SK-N-SH treated with all-trans-retinoic acid at 6 μM for 48 hours (cell line): ENCODE data around the gene ERMARD.
"Not testable (repeated sequence)": the region's sequence is repeated elsewhere in the genome, so short reads cannot be mapped to it uniquely, and the experiment has no call there.

Experiments
- ATAC-seq: fragments of 200-7000 bp; cut with Tn5 transposase; 3 replicates; pipeline ENCODE4 v1.9.1; 2020; ENCODE audit warnings: mild to moderate bottlenecking, moderate library complexity
- ARNTL ChIP-seq: fragments of 450-650 bp; formaldehyde crosslinking; IDR thresholded peaks from 2 replicates; pipeline ENCODE4 v1.5.0; 2020; ENCODE audit warnings: low read depth, mild to moderate bottlenecking, moderate library complexity, borderline replicate concordance
- BACH2 ChIP-seq: fragments of 250-450 bp; sonication (Bioruptor Pico); IDR thresholded peaks from 2 replicates; pipeline ENCODE4 v1.9.0; 2021; ENCODE audit warnings: mild to moderate bottlenecking, borderline replicate concordance
- CSDC2 ChIP-seq: fragments of 250-450 bp; sonication (Bioruptor Pico); IDR thresholded peaks from 2 replicates; pipeline ENCODE4 v1.5.0; 2020; ENCODE audit warnings: mild to moderate bottlenecking, moderate library complexity
- ESRRG ChIP-seq: fragments of 250-450 bp; sonication (Bioruptor Pico); IDR thresholded peaks from 2 replicates; pipeline ENCODE4 v1.6.1; 2021; ENCODE audit warnings: mild to moderate bottlenecking
- ISL1 ChIP-seq: fragments of 250-450 bp; sonication (Bioruptor Pico); IDR thresholded peaks from 2 replicates; pipeline ENCODE4 v2.1.2; 2022; ENCODE audit warnings: mild to moderate bottlenecking, moderate library complexity
- OSR1 ChIP-seq: fragments of 250-450 bp; sonication (Bioruptor Pico); IDR thresholded peaks from 2 replicates; pipeline ENCODE4 v1.8.0; 2022; ENCODE audit warnings: moderate library complexity, mild to moderate bottlenecking, inconsistent platforms
- PPARA ChIP-seq: fragments of 250-450 bp; sonication (Bioruptor Pico); IDR thresholded peaks from 2 replicates; pipeline ENCODE4 v1.5.0; 2020; ENCODE audit warnings: mild to moderate bottlenecking, borderline replicate concordance
- RARB ChIP-seq: fragments of 250-450 bp; sonication (Bioruptor Pico); IDR thresholded peaks from 2 replicates; pipeline ENCODE4 v1.8.0; 2021; ENCODE audit warnings: mild to moderate bottlenecking, moderate library complexity
- SNAI2 ChIP-seq: fragments of 250-450 bp; sonication (Bioruptor Pico); IDR thresholded peaks from 2 replicates; pipeline ENCODE4 v1.5.0; 2020; ENCODE audit warnings: mild to moderate bottlenecking, moderate library complexity
- TCF4 ChIP-seq: fragments of 250-450 bp; sonication (Bioruptor Pico); IDR thresholded peaks from 2 replicates; pipeline ENCODE4 v1.8.0; 2021; ENCODE audit warnings: mild to moderate bottlenecking, moderate library complexity, borderline replicate concordance
- TOX ChIP-seq: fragments of 250-450 bp; sonication (Bioruptor Pico); IDR thresholded peaks from 2 replicates; pipeline ENCODE4 v1.8.0; 2021; ENCODE audit warnings: mild to moderate bottlenecking, moderate library complexity, borderline replicate concordance
- ZC3H10 ChIP-seq: fragments of 250-450 bp; sonication (Bioruptor Pico); IDR thresholded peaks from 2 replicates; pipeline ENCODE4 v1.5.1; 2021; ENCODE audit warnings: mild to moderate bottlenecking, moderate library complexity
- ZFP3 ChIP-seq: fragments of 250-450 bp; sonication (Bioruptor Pico); IDR thresholded peaks from 2 replicates; pipeline ENCODE4 v1.5.0; 2020; ENCODE audit warnings: mild to moderate bottlenecking, moderate library complexity
- ZFP30 ChIP-seq: fragments of 450-650 bp; formaldehyde crosslinking; IDR thresholded peaks from 2 replicates; pipeline ENCODE4 v1.5.0; 2022; ENCODE audit warnings: mild to moderate bottlenecking, moderate library complexity
- ZNF565 ChIP-seq: fragments of 450-650 bp; formaldehyde crosslinking; conservative IDR thresholded peaks from 2 replicates; pipeline ENCODE4 v1.5.0; 2020; ENCODE audit warnings: low read depth, mild to moderate bottlenecking, moderate library complexity
- ZNF70 ChIP-seq: fragments of 450-650 bp; formaldehyde crosslinking; IDR thresholded peaks from 2 replicates; pipeline ENCODE4 v1.5.0; 2020; ENCODE audit warnings: mild to moderate bottlenecking, moderate library complexity
- ZNF8 ChIP-seq: fragments of 450-650 bp; formaldehyde crosslinking; IDR thresholded peaks from 2 replicates; pipeline ENCODE4 v1.5.0; 2020; ENCODE audit warnings: mild to moderate bottlenecking, moderate library complexity
- TF ChIP-seq, protein P1 (sequence below): fragments of 250-450 bp; sonication (Bioruptor Pico); IDR thresholded peaks from 2 replicates; pipeline ENCODE4 v1.5.0; 2020; ENCODE audit warnings: mild to moderate bottlenecking, moderate library complexity
- TF ChIP-seq, protein P2 (sequence below): fragments of 250-450 bp; sonication (Bioruptor Pico); IDR thresholded peaks from 2 replicates; pipeline ENCODE4 v1.5.1; 2020; ENCODE audit warnings: low read depth, mild to moderate bottlenecking, moderate library complexity
- TF ChIP-seq, protein P3 (sequence below): fragments of 250-450 bp; sonication (Bioruptor Pico); IDR thresholded peaks from 2 replicates; pipeline ENCODE4 v1.8.0; 2021; ENCODE audit warnings: low read depth, mild to moderate bottlenecking, moderate library complexity, borderline replicate concordance
- TF ChIP-seq, protein P4 (sequence below): fragments of 250-450 bp; sonication (Bioruptor Pico); IDR thresholded peaks from 2 replicates; pipeline ENCODE4 v1.8.0; 2020; ENCODE audit warnings: mild to moderate bottlenecking, moderate library complexity, borderline replicate concordance
- TF ChIP-seq, protein P5 (sequence below): fragments of 250-450 bp; sonication (Bioruptor Pico); IDR thresholded peaks from 2 replicates; pipeline ENCODE4 v1.5.1; 2021; ENCODE audit warnings: mild to moderate bottlenecking, moderate library complexity

ERMARD gene

DNA sequence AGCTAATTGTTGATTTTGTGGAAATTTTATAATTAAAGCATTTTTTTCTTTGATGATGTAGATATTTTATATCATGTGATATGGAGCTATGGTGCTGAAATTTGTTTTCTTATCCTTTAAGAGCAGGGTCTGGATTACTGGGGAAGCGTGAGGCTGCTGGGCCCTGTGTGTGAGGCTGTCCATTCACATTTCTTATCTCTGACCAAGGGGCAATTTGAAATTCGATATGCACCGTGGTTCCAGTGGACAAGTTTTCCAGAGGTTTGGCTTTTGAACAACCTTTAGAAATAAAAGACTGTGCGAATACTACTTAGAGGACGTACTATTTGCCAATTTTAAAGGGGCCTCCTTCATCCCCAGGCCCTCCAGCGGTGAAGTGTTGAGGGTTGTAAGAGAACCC is 3.7 kb downstream of the ERMARD start (continued):
- TF ChIP-seq ESRRG (CRISPR knock-in tag): no peak

DNA sequence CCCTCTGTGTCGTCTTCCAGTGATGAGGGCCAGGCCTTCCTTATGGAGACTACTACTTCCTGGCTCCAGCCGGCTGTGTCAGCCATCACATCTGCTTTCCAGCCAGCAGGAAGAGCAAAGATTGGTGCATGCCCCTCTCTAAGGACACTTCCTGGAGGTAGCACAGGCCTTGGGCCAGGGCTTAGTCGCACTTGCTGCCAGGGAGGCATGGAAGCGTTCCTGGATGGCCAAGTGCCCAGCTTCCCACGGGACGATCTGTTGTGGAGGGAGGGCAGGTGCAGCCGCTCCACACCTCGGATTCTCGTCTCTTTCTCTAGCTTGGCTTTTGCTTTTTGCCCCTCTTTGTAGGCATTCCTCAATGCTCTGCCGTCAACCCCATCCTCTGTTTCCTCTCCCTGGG is 11.9 kb downstream of the ERMARD start:
- no peak for ATAC-seq
- TF ChIP-seq, protein P1, sequence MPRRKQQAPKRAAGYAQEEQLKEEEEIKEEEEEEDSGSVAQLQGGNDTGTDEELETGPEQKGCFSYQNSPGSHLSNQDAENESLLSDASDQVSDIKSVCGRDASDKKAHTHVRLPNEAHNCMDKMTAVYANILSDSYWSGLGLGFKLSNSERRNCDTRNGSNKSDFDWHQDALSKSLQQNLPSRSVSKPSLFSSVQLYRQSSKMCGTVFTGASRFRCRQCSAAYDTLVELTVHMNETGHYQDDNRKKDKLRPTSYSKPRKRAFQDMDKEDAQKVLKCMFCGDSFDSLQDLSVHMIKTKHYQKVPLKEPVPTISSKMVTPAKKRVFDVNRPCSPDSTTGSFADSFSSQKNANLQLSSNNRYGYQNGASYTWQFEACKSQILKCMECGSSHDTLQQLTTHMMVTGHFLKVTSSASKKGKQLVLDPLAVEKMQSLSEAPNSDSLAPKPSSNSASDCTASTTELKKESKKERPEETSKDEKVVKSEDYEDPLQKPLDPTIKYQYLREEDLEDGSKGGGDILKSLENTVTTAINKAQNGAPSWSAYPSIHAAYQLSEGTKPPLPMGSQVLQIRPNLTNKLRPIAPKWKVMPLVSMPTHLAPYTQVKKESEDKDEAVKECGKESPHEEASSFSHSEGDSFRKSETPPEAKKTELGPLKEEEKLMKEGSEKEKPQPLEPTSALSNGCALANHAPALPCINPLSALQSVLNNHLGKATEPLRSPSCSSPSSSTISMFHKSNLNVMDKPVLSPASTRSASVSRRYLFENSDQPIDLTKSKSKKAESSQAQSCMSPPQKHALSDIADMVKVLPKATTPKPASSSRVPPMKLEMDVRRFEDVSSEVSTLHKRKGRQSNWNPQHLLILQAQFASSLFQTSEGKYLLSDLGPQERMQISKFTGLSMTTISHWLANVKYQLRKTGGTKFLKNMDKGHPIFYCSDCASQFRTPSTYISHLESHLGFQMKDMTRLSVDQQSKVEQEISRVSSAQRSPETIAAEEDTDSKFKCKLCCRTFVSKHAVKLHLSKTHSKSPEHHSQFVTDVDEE (CRISPR knock-in tag): no peak
- TF ChIP-seq ZNF8 (CRISPR knock-in tag) (no peak), RARB (CRISPR knock-in tag) (no peak), ZNF565 (CRISPR knock-in tag) (no peak), PPARA (CRISPR knock-in tag) (no peak), ZC3H10 (CRISPR knock-in tag) (no peak), SNAI2 (no peak), ZFP3 (CRISPR knock-in tag) (no peak), TCF4 (CRISPR knock-in tag) (no peak), OSR1 (no peak), BACH2 (CRISPR knock-in tag) (no peak), ZNF70 (CRISPR knock-in tag) (no peak), ISL1 (CRISPR knock-in tag) (no peak)
- TF ChIP-seq, protein P2, sequence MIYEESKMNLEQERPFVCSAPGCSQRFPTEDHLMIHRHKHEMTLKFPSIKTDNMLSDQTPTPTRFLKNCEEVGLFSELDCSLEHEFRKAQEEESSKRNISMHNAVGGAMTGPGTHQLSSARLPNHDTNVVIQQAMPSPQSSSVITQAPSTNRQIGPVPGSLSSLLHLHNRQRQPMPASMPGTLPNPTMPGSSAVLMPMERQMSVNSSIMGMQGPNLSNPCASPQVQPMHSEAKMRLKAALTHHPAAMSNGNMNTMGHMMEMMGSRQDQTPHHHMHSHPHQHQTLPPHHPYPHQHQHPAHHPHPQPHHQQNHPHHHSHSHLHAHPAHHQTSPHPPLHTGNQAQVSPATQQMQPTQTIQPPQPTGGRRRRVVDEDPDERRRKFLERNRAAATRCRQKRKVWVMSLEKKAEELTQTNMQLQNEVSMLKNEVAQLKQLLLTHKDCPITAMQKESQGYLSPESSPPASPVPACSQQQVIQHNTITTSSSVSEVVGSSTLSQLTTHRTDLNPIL (CRISPR knock-in tag): no peak
- TF ChIP-seq, all 23 proteins: peak for 0

DNA sequence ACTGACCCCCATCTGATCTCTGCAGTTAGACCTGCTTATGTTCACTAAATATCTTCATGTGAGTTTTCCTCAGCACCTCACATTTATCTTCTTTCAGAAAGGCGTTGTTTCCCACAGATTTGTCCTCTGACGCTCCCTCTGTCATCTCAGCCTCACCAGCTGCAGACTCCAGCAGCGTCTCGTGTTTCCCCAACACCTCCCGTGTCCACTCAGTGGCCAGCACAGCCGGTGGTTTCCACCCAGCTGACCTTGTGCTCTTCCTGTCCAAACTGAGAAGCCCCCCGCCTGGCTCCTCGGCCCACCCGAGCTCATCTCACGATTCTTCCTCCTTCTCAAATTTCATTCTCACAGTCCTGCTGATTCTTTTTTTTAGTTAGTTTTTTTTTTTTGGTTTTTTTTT is 12.5 kb downstream of the ERMARD start:
- no peak for ATAC-seq
- no peak for TF ChIP-seq ZNF8 (CRISPR knock-in tag)
- no peak for TF ChIP-seq ARNTL (CRISPR knock-in tag)
- TF ChIP-seq, protein P3, sequence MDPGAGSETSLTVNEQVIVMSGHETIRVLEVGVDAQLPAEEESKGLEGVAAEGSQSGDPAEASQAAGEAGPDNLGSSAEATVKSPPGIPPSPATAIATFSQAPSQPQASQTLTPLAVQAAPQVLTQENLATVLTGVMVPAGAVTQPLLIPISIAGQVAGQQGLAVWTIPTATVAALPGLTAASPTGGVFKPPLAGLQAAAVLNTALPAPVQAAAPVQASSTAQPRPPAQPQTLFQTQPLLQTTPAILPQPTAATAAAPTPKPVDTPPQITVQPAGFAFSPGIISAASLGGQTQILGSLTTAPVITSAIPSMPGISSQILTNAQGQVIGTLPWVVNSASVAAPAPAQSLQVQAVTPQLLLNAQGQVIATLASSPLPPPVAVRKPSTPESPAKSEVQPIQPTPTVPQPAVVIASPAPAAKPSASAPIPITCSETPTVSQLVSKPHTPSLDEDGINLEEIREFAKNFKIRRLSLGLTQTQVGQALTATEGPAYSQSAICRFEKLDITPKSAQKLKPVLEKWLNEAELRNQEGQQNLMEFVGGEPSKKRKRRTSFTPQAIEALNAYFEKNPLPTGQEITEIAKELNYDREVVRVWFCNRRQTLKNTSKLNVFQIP: no peak
- TF ChIP-seq TOX (CRISPR knock-in tag): no peak
- TF ChIP-seq ZFP3 (CRISPR knock-in tag): no peak
- no peak for TF ChIP-seq ZFP30 (CRISPR knock-in tag)

DNA sequence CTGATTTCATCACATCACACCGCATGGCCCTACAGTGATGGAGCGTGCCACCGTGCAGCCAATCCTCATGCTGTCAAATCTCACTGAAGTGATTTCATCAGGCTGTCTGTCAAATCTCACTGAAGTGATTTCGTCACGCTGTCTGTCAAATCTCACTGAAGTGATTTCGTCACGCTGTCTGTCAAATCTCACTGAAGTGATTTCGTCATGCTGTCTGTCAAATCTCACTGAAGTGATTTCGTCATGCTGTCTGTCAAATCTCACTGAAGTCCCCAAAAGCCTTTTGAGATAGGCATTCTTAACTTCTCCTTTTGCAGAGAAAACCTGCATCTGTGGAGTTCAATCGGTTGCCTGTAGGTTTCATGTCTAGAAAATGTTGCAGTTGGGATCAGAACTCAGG is 14.4 kb downstream of the ERMARD start:
- ATAC-seq: not testable (repeated sequence)

DNA sequence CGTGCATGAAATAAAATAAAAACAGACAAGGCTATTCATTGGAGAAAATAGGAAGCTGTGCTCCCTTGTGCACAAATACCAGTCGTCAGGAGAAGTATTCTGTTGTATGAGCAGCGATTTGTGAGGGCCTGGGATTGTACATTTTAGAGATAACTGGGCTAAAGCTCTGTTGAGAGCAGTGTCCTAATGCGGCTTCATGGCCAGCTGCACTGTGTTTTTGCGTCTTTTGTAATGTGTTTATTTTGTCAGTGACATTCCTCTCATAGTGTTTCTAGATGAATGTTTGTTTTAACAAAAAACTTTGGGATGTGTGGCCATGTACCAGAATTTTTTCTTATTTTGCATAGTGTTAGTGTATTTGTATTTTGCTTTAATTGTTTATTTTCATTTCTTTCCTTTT is 14.8 kb downstream of the ERMARD start:
- no peak for ATAC-seq
- TF ChIP-seq, protein P4, sequence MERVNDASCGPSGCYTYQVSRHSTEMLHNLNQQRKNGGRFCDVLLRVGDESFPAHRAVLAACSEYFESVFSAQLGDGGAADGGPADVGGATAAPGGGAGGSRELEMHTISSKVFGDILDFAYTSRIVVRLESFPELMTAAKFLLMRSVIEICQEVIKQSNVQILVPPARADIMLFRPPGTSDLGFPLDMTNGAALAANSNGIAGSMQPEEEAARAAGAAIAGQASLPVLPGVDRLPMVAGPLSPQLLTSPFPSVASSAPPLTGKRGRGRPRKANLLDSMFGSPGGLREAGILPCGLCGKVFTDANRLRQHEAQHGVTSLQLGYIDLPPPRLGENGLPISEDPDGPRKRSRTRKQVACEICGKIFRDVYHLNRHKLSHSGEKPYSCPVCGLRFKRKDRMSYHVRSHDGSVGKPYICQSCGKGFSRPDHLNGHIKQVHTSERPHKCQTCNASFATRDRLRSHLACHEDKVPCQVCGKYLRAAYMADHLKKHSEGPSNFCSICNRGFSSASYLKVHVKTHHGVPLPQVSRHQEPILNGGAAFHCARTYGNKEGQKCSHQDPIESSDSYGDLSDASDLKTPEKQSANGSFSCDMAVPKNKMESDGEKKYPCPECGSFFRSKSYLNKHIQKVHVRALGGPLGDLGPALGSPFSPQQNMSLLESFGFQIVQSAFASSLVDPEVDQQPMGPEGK (CRISPR knock-in tag): no peak
- TF ChIP-seq ZNF70 (CRISPR knock-in tag) (no peak), RARB (CRISPR knock-in tag) (no peak), ISL1 (CRISPR knock-in tag) (no peak), CSDC2 (no peak)
- TF ChIP-seq, protein P5, sequence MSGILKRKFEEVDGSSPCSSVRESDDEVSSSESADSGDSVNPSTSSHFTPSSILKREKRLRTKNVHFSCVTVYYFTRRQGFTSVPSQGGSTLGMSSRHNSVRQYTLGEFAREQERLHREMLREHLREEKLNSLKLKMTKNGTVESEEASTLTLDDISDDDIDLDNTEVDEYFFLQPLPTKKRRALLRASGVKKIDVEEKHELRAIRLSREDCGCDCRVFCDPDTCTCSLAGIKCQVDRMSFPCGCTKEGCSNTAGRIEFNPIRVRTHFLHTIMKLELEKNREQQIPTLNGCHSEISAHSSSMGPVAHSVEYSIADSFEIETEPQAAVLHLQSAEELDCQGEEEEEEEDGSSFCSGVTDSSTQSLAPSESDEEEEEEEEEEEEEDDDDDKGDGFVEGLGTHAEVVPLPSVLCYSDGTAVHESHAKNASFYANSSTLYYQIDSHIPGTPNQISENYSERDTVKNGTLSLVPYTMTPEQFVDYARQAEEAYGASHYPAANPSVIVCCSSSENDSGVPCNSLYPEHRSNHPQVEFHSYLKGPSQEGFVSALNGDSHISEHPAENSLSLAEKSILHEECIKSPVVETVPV (CRISPR knock-in tag): no peak
